Transverse colon (tissue), 4 donors: ENCODE measurements around the gene CRYGD. TPM values are rescaled to one million over a fixed set of nuclear protein-coding genes. Genes with fewer than 3 reads are reported as not detected.
A peak's percentile ranks its signal among the peaks of the same experiment; 100 is the strongest.

ENCODE experiments used
- DNase-seq: peaks from one replicate; pipeline ENCODE4 v3.0.0-alpha.2; 2019
- H3K27ac ChIP-seq, 4 donors: fragments of 200-600 bp; sonication (generic); 2 replicates each; pipeline ENCODE4 v1.5.1; 2016 to 2018; ENCODE audit warnings: inconsistent platforms in 4 of 4
- H3K27me3 ChIP-seq: fragments of 200-600 bp; sonication (generic); 2 replicates; pipeline ENCODE4 v1.5.1; 2017; ENCODE audit warnings: inconsistent platforms
- H3K36me3 ChIP-seq, 4 donors: fragments of 200-600 bp; sonication (generic); 2 replicates each; pipeline ENCODE4 v1.5.1; 2017 to 2019; ENCODE audit warnings: inconsistent platforms in 4 of 4
- H3K4me1 ChIP-seq, 4 donors: fragments of 200-600 bp; sonication (generic); 2 replicates each; pipeline ENCODE4 v1.5.1; 2017 to 2020; ENCODE audit warnings: inconsistent platforms in 4 of 4
- H3K4me3 ChIP-seq, 4 donors: fragments of 200-600 bp; sonication (generic); 1 replicate in 1 of 4; 2 replicates in 3 of 4; pipeline versions ENCODE4 v1.5.1 to v1.6.1; 2017 to 2019; ENCODE audit warnings: inconsistent platforms in 4 of 4
- H3K9me3 ChIP-seq, 2 donors: fragments of 200-600 bp; sonication (generic); 2 replicates each; pipeline ENCODE4 v1.5.1; 2017 to 2019; ENCODE audit warnings: inconsistent platforms in 2 of 2
- EP300 ChIP-seq: sonication (generic); formaldehyde crosslinking; IDR thresholded peaks from one replicate; pipeline ENCODE4 v1.6.1; 2017; ENCODE audit warnings: antibody characterized with exemption, low read depth
- POLR2A ChIP-seq: fragments of 450-650 bp; IDR thresholded peaks from one replicate; pipeline ENCODE4 v1.6.1; 2016; ENCODE audit warnings: antibody characterized with exemption, mild to moderate bottlenecking, moderate library complexity
- POLR2AphosphoS5 ChIP-seq, 3 donors: sonication (generic); formaldehyde crosslinking; IDR thresholded peaks; one replicate each; pipeline ENCODE4 v1.6.1; 2016; ENCODE audit warnings: antibody characterized with exemption in 3 of 3
- WGBS, 2 donors: methylation state at CpG; one replicate each; pipeline ENCODE4 v1.1.5; 2018; ENCODE audit warnings: low coverage in 1 of 2; 5-methylcytosine and 5-hydroxymethylcytosine counted together
- in situ Hi-C, 4 donors: fragments of 200-750 bp; cut with MboI; loops; one replicate each; pipeline versions ENCODE4 v1.15.0 to v1.15.1; 2017; ENCODE audit warnings: low sequenced_read_pairs in 3 of 4, low pct_ligation_motif_present in 1 of 4, low pct_unique_long_range_greater_than_20kb in 1 of 4
- intact Hi-C: fragments of 100-400 bp; cut with DNase I; formaldehyde crosslinking; loops from one replicate; pipeline ENCODE4 v1.15.1; 2023; ENCODE audit warnings: low total_unique reads
- total RNA-seq, 4 donors: library from RNA; depleted of rRNA; stranded (reverse); fragments of >200 nt; gene quantifications; one replicate each; pipeline ENCODE4 v1.1.0, GENCODE V29; 2016
- TF ChIP-seq, protein P1 (sequence below), 5 experiments: fragments of 200-600 bp in 3 of 5; fragments of 450-650 bp in 2 of 5; sonication (generic) in 3 of 5; IDR thresholded peaks; 1 replicate in 2 of 5; 2 replicates in 3 of 5; pipeline ENCODE4 v1.5.1; 2016 to 2017; ENCODE audit warnings: antibody characterized with exemption in 5 of 5, inconsistent platforms in 3 of 5, mild to moderate bottlenecking in 2 of 5, moderate library complexity in 1 of 5

CRYGD gene
- total RNA-seq, 4 donors from 2014 or later: not detected

- Histone ChIP-seq H3K36me3 (no peaks in the 10 kb centered on the region), H3K27me3 (peaks cover 5% of the 10 kb centered on the region), H3K9me3 (no peaks in the 10 kb centered on the region), H3K4me3 (no peak within 1 kb of the TSS), H3K4me1 (peaks cover 0 to 3% (median 0%) of the 10 kb centered on the region in 4 donors), H3K27ac (peak within 1 kb of the TSS in 1 of 4 donors; percentile 49)
- DNase-seq: peak; percentile 50
- 55 to 62% methylated on average over 17 to 19 of the region's 19 CpGs for WGBS, 2 donors
- TF ChIP-seq POLR2A (no peak), EP300 (no peak), POLR2AphosphoS5 (IDR thresholded peaks at IDR 0.05) (no peak)
- TF ChIP-seq, protein P1, sequence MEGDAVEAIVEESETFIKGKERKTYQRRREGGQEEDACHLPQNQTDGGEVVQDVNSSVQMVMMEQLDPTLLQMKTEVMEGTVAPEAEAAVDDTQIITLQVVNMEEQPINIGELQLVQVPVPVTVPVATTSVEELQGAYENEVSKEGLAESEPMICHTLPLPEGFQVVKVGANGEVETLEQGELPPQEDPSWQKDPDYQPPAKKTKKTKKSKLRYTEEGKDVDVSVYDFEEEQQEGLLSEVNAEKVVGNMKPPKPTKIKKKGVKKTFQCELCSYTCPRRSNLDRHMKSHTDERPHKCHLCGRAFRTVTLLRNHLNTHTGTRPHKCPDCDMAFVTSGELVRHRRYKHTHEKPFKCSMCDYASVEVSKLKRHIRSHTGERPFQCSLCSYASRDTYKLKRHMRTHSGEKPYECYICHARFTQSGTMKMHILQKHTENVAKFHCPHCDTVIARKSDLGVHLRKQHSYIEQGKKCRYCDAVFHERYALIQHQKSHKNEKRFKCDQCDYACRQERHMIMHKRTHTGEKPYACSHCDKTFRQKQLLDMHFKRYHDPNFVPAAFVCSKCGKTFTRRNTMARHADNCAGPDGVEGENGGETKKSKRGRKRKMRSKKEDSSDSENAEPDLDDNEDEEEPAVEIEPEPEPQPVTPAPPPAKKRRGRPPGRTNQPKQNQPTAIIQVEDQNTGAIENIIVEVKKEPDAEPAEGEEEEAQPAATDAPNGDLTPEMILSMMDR (IDR thresholded peaks at IDR 0.05): no peak
- intact Hi-C loops (no loop called here), in situ Hi-C loops (no loop called here)
These were observed 5.7 kb upstream of the CRYGD start, which contains the start of gene CRYGC for GRCh38 chr2:208129744-208130711. CRYGC (minus strand) TSS chr2:208129828; CDS start chr2:208129792, 36 bp downstream.

DNA sequence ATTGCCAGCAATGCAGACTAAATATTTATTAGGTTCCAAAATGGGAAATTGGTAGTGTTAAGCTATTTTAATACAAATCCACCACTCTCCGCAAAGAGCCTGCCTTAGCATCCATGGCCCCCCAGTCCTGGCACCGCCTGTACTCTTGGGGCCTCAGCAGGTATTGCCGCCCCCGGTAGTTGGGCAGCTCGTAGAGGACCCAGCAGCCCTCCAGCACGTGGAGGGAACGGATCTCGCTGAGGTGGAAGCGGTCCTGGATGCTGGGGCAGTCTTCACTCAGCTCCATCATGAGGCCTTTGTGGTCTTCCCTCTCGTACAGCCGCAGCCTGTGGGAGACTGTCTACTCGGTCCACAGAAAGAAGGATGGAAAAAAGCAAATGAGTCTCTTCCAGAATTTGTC is 3.8 kb upstream of the CRYGD start:
- no peak overlapping the region for H3K27ac ChIP-seq
- no peak for TF ChIP-seq POLR2AphosphoS5 (IDR thresholded peaks at IDR 0.05)
- TF ChIP-seq EP300: no peak
- TF ChIP-seq, protein P1 (IDR thresholded peaks at IDR 0.05): no peak
- no peak for TF ChIP-seq POLR2A
- no peaks in the 10 kb centered on the region for H3K36me3 ChIP-seq
- DNase-seq: no peak
- intact Hi-C loops (no loop called here), in situ Hi-C loops (no loop called here)
- peaks cover 0 to 7% (median 4%) of the 10 kb centered on the region in 4 donors for H3K4me1 ChIP-seq
- 92 to 100% methylated on average over 3 to 12 of the region's 12 CpGs for WGBS, 2 donors
- H3K27me3 ChIP-seq: peaks cover 19% of the 10 kb centered on the region
- no peak overlapping the region for H3K4me3 ChIP-seq
- H3K9me3 ChIP-seq: no peaks in the 10 kb centered on the region

GRCh38 chr2:208127090-208127489 is 2.8 kb upstream of the CRYGD start:
- intact Hi-C loops: no loop called here
- in situ Hi-C loops: no loop called here
- no peak for DNase-seq
- H3K36me3 ChIP-seq: no peaks in the 10 kb centered on the region
- H3K27me3 ChIP-seq: peaks cover 19% of the 10 kb centered on the region
- 89 to 90% methylated on average over 4 of the region's 4 CpGs for WGBS, 2 donors
- no peak overlapping the region for H3K4me3 ChIP-seq
- H3K27ac ChIP-seq: no peak overlapping the region
- peaks cover 0 to 7% (median 4%) of the 10 kb centered on the region in 4 donors for H3K4me1 ChIP-seq
- no peaks in the 10 kb centered on the region for H3K9me3 ChIP-seq
- TF ChIP-seq EP300 (no peak), POLR2AphosphoS5 (IDR thresholded peaks at IDR 0.05) (no peak), POLR2A (no peak)
- TF ChIP-seq, protein P1 (IDR thresholded peaks at IDR 0.05): no peak

- in situ Hi-C loops: no loop called here
- intact Hi-C loops: no loop called here
- no peak for TF ChIP-seq POLR2A
- TF ChIP-seq EP300: no peak
- TF ChIP-seq POLR2AphosphoS5 (IDR thresholded peaks at IDR 0.05): no peak
- TF ChIP-seq, protein P1 (IDR thresholded peaks at IDR 0.05): no peak
- Histone ChIP-seq H3K4me1 (peaks cover 0 to 7% (median 4%) of the 10 kb centered on the region in 4 donors), H3K36me3 (no peaks in the 10 kb centered on the region), H3K27ac (no peak overlapping the region), H3K4me3 (no peak overlapping the region), H3K27me3 (peaks cover 19% of the 10 kb centered on the region), H3K9me3 (no peaks in the 10 kb centered on the region)
- 40 to 53% methylated on average over 4 of the region's 4 CpGs for WGBS, 2 donors
- DNase-seq: no peak
These were observed 927 bp upstream of the CRYGD start for GRCh38 chr2:208125251-208125650.
